Uterus (tissue), 4 donors: ENCODE data around the gene FAM83F. TPM values are rescaled to one million over a fixed set of nuclear protein-coding genes. Genes with fewer than 3 reads are reported as not detected.

Experiments
- DNase-seq, 2 donors: peaks; one replicate each; pipeline ENCODE4 v3.0.0-alpha.2; 2019 to 2020
- H3K27ac ChIP-seq, 2 donors: fragments of 200-600 bp; sonication (generic); 1 replicate in 1 of 2; 2 replicates in 1 of 2; pipeline ENCODE4 v1.5.1; 2016 to 2018
- H3K27me3 ChIP-seq, 2 donors: fragments of 200-600 bp; sonication (generic); one replicate each; pipeline ENCODE4 v1.5.1; 2018 to 2019; ENCODE audit warnings: control low read depth in 1 of 2
- H3K36me3 ChIP-seq, 2 donors: fragments of 200-600 bp; sonication (generic); one replicate each; pipeline ENCODE4 v1.5.1; 2019; ENCODE audit warnings: control low read depth in 1 of 2
- H3K4me1 ChIP-seq, 2 donors: fragments of 200-600 bp; sonication (generic); one replicate each; pipeline ENCODE4 v1.5.1; 2018 to 2019; ENCODE audit warnings: control low read depth in 1 of 2
- H3K4me3 ChIP-seq, 2 donors: fragments of 200-600 bp; sonication (generic); 1 replicate in 1 of 2; 2 replicates in 1 of 2; pipeline ENCODE4 v1.5.1; 2018 to 2019; ENCODE audit warnings: mild to moderate bottlenecking in 1 of 2
- H3K9me3 ChIP-seq, 2 donors: fragments of 200-600 bp; sonication (generic); one replicate each; pipeline ENCODE4 v1.5.1; 2019; ENCODE audit warnings: control low read depth in 1 of 2
- CTCF ChIP-seq, 4 experiments: fragments of 200-600 bp in 2 of 4; fragments of 450-650 bp in 2 of 4; sonication (generic) in 2 of 4; IDR thresholded peaks; one replicate each; pipeline ENCODE4 v1.5.1; 2016 to 2019; ENCODE audit warnings: antibody characterized with exemption in 4 of 4, mild to moderate bottlenecking in 2 of 4, moderate library complexity in 1 of 4
- POLR2A ChIP-seq, 2 donors: fragments of 450-650 bp; IDR thresholded peaks; one replicate each; pipeline ENCODE4 v1.6.1; 2016; ENCODE audit warnings: antibody characterized with exemption in 2 of 2, mild to moderate bottlenecking in 1 of 2, moderate library complexity in 1 of 2
- intact Hi-C: fragments of 100-400 bp; cut with DNase I; formaldehyde crosslinking; loops from one replicate; pipeline ENCODE4 v1.15.1; 2023; ENCODE audit warnings: low total_unique reads
- total RNA-seq, 4 donors: library from RNA; depleted of rRNA in 3 of 4; stranded (reverse); fragments of >200 nt in 3 of 4; gene quantifications; one replicate each; pipeline versions ENCODE4 v1.1.0 to v1.2.4, GENCODE V29; 2014 to 2023
- donor health status: DM: yes; HTN: yes; CAD: no.

FAM83F gene
- total RNA-seq, 4 donors from 2014 or later, result under 0.01 to 2.6 (median 0.11) TPM

DNA sequence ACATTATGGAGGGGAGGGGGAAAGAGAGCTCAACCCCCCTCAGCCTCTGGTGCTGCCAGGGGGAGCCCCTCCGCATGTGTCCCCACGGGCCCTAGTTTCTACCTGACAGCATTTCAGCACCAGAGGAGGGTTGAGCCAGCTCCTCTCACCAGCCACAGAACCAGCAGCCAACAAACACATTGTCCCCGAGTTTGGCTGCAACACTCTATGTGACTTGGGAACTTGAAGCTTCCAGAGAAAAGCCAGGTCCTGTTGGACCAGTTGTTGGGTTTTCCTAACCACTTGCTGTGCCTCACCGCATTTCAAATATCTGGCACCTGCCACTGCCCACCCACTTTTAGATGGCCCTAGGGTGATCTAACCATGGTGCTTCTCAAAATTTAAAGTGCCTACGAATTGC lies 21.1 kb upstream of the FAM83F start:
- Histone ChIP-seq H3K36me3 (no peaks in the 10 kb centered on the region), H3K27ac (no peak overlapping the region), H3K4me3 (no peak overlapping the region), H3K27me3 (no peaks in the 10 kb centered on the region), H3K4me1 (no peaks in the 10 kb centered on the region), H3K9me3 (no peaks in the 10 kb centered on the region)
- intact Hi-C loops, result no loop called here
- TF ChIP-seq CTCF (IDR thresholded peaks at IDR 0.05) (no peak), POLR2A (IDR thresholded peaks at IDR 0.05) (no peak)
- DNase-seq, result no peak

GRCh38 chr22:39974065-39974464 lies 20.7 kb upstream of the FAM83F start:
- H3K36me3 ChIP-seq, result no peaks in the 10 kb centered on the region
- no peak overlapping the region for H3K4me3 ChIP-seq
- intact Hi-C loops, result no loop called here
- no peak for DNase-seq
- H3K9me3 ChIP-seq, result no peaks in the 10 kb centered on the region
- no peaks in the 10 kb centered on the region for H3K4me1 ChIP-seq
- no peaks in the 10 kb centered on the region for H3K27me3 ChIP-seq
- TF ChIP-seq POLR2A (IDR thresholded peaks at IDR 0.05) (no peak), CTCF (IDR thresholded peaks at IDR 0.05) (no peak)
- H3K27ac ChIP-seq, result no peak overlapping the region

DNA sequence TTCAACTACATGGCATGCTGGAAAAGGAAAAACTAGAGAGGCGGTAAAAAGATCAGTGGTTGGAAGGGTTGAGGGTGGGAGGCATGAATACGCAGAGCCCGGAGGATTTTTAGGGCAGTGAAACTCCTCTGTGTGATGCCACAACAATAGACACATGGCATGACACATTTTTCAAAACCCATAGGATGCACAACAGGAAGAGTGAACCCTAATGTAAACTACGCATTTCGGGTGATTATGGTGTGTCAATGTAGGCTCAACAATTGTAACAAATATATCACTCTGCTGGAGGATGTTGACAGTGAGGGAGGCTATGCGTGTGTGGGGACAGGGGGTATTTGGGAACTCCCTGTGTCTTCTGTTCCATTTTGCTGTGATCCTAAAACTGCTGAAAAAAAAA lies 15.7 kb upstream of the FAM83F start:
- Histone ChIP-seq H3K27me3 (no peaks in the 10 kb centered on the region), H3K27ac (no peak overlapping the region), H3K36me3 (no peaks in the 10 kb centered on the region), H3K4me1 (no peaks in the 10 kb centered on the region), H3K4me3 (no peak overlapping the region), H3K9me3 (no peaks in the 10 kb centered on the region)
- no peak for DNase-seq
- TF ChIP-seq CTCF (IDR thresholded peaks at IDR 0.05) (no peak), POLR2A (IDR thresholded peaks at IDR 0.05) (no peak)
- intact Hi-C loops, result no loop called here

DNA sequence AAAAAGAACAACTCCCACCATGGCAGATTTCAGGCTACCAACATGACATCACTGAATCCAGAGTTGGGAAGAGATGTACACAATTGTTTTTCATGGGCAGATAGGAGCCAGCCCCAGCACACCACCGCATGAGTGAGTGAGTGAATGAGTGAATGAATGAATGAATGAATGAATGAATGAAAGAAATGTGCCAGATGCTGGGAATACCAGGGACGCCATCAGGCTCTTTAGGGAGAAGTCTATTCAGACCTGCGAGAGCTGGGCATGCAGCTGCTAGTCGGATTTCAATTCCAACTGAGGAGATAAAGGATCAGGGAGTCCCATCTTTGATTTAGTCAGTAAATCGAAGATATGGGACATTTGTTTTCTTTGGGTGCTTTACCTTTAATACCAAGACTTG lies 15.3 kb upstream of the FAM83F start:
- Histone ChIP-seq H3K27me3 (no peaks in the 10 kb centered on the region), H3K27ac (no peak overlapping the region), H3K9me3 (no peaks in the 10 kb centered on the region), H3K36me3 (no peaks in the 10 kb centered on the region), H3K4me3 (no peak overlapping the region), H3K4me1 (no peaks in the 10 kb centered on the region)
- intact Hi-C loops, result no loop called here
- TF ChIP-seq POLR2A (IDR thresholded peaks at IDR 0.05) (no peak), CTCF (IDR thresholded peaks at IDR 0.05) (no peak)
- no peak for DNase-seq

DNA sequence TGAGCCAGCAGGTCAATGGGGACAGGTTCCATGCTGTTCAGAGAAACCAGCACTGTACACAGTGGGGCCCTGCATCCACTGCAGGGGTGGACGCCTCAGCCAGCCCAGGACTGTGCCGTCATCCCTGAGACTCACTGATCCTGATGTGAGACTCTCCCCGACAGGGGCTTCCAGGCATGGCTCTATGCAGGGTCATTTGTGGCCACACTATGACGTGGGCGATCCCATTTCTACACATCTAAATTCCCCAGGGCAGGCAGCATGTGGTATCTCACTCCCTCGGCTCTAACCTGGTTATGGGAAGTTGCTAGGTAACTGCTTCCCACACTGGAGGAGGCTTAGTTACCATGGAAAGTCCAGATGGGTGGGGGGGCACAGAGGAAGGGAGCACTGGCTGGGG lies 14.2 kb upstream of the FAM83F start:
- no peak for DNase-seq
- H3K9me3 ChIP-seq, result no peaks in the 10 kb centered on the region
- no peak overlapping the region for H3K4me3 ChIP-seq
- no peak overlapping the region for H3K27ac ChIP-seq
- intact Hi-C loops, result no loop called here
- H3K36me3 ChIP-seq, result no peaks in the 10 kb centered on the region
- H3K4me1 ChIP-seq, result no peaks in the 10 kb centered on the region
- no peak for TF ChIP-seq CTCF (IDR thresholded peaks at IDR 0.05)
- no peak for TF ChIP-seq POLR2A (IDR thresholded peaks at IDR 0.05)
- H3K27me3 ChIP-seq, result no peaks in the 10 kb centered on the region
